Stimulated activated CD8-positive, alpha-beta memory T cell treated with anti-CD3 and anti-CD28 coated beads, Interleukin-4, amount 100 ng/mL, for 48 hours (primary cell): Measurements from ENCODE around the gene TBC1D22A.
"Not testable (repeated sequence)": the region's sequence is repeated elsewhere in the genome, so short reads cannot be mapped to it uniquely, and the experiment has no call there.

ENCODE experiments used
- DNase-seq: peaks from one replicate; pipeline ENCODE4 v3.0.0-alpha.2; 2020

The TBC1D22A gene

GRCh38 chr22:46978668-46979067 lies 216.2 kb downstream of the TBC1D22A start:
- not testable (repeated sequence) for DNase-seq

GRCh38 chr22:46979506-46979905 lies 217.1 kb downstream of the TBC1D22A start:
- DNase-seq: no peak

GRCh38 chr22:46980392-46980791 lies 217.9 kb downstream of the TBC1D22A start:
- no peak for DNase-seq

- DNase-seq: no peak
Measured at GRCh38 chr22:46982635-46983034, 220.2 kb downstream of the TBC1D22A start.

- DNase-seq: no peak
Measured at GRCh38 chr22:46983046-46983445, 220.6 kb downstream of the TBC1D22A start.

- no peak for DNase-seq
Measured at GRCh38 chr22:46984751-46985506, 222.5 kb downstream of the TBC1D22A start.

- no peak for DNase-seq
Measured at GRCh38 chr22:46985507-46985882, 223.0 kb downstream of the TBC1D22A start.

- DNase-seq: no peak
Measured at GRCh38 chr22:46986788-46987187, 224.3 kb downstream of the TBC1D22A start.

- DNase-seq: no peak
Measured at GRCh38 chr22:46990937-46991550, 228.6 kb downstream of the TBC1D22A start.

GRCh38 chr22:46991666-46992065 lies 229.2 kb downstream of the TBC1D22A start:
- DNase-seq: no peak

GRCh38 chr22:46992121-46992731 lies 229.8 kb downstream of the TBC1D22A start:
- DNase-seq: no peak

GRCh38 chr22:46993633-46994032 lies 231.2 kb downstream of the TBC1D22A start:
- no peak for DNase-seq

GRCh38 chr22:46994265-46994664 lies 231.8 kb downstream of the TBC1D22A start:
- DNase-seq: no peak

GRCh38 chr22:46994983-46995382 lies 232.5 kb downstream of the TBC1D22A start:
- DNase-seq: no peak

- DNase-seq: no peak
Measured at GRCh38 chr22:46995501-46996360, 233.3 kb downstream of the TBC1D22A start.

- no peak for DNase-seq
Measured at GRCh38 chr22:46996595-46997310, 234.3 kb downstream of the TBC1D22A start.

- DNase-seq: no peak
Measured at GRCh38 chr22:46997311-46997970, 235.0 kb downstream of the TBC1D22A start.

GRCh38 chr22:46998331-46998730 lies 235.9 kb downstream of the TBC1D22A start:
- no peak for DNase-seq

- no peak for DNase-seq
Measured at GRCh38 chr22:47000256-47000655, 237.8 kb downstream of the TBC1D22A start.

GRCh38 chr22:47000888-47001287 lies 238.4 kb downstream of the TBC1D22A start:
- no peak for DNase-seq

- DNase-seq: no peak
Measured at GRCh38 chr22:47001288-47001687, 238.8 kb downstream of the TBC1D22A start.

- DNase-seq: no peak
Measured at GRCh38 chr22:47002692-47003091, 240.2 kb downstream of the TBC1D22A start.
